Psoas muscle (tissue), 8 donors: ENCODE results near the gene ERVMER34-1. TPM values are rescaled to one million over a fixed set of nuclear protein-coding genes. Genes with fewer than 3 reads are reported as not detected.

Source experiments
- ATAC-seq, 4 donors: fragments of 200-7000 bp; cut with Tn5 transposase; one replicate each; pipeline ENCODE4 v1.9.1; 2020; ENCODE audit warnings: moderate library complexity in 3 of 4, mild to moderate bottlenecking in 2 of 4
- DNase-seq, 2 donors: peaks; one replicate each; pipeline ENCODE4 v3.0.0-alpha.2; 2020
- H3K27ac ChIP-seq: fragments of 200-600 bp; one replicate; pipeline ENCODE4 v1.8.0; 2022
- H3K27me3 ChIP-seq, 3 donors: fragments of 200-600 bp in 1 of 3; one replicate each; pipeline versions ENCODE4 v1.6.1 to v1.8.0; 2013 to 2022; ENCODE audit warnings: low read length in 2 of 3, mild to moderate bottlenecking in 2 of 3, moderate library complexity in 1 of 3; ENCODE audit not compliant: insufficient read depth in 3 of 3
- H3K36me3 ChIP-seq, 2 donors: fragments of 200-600 bp in 1 of 2; one replicate each; pipeline versions ENCODE4 v1.6.1 to v1.8.0; 2013 to 2022; ENCODE audit warnings: low read depth in 1 of 2, mild to moderate bottlenecking in 1 of 2, moderate library complexity in 1 of 2; ENCODE audit not compliant: insufficient read depth in 1 of 2
- H3K4me1 ChIP-seq: fragments of 200-600 bp; one replicate; pipeline ENCODE4 v1.8.0; 2022
- H3K4me3 ChIP-seq: fragments of 200-600 bp; one replicate; pipeline ENCODE4 v1.8.0; 2022; ENCODE audit warnings: mild to moderate bottlenecking
- H3K9me3 ChIP-seq: fragments of 200-600 bp; one replicate; pipeline ENCODE4 v1.8.0; 2022
- CTCF ChIP-seq: fragments of 200-600 bp; IDR thresholded peaks from one replicate; pipeline ENCODE4 v1.8.0; 2022; ENCODE audit warnings: antibody characterized with exemption
- WGBS, 3 donors: extraction: QIAGEN DNeasy Blood & Tissue Kit; methylation state at CpG; one replicate each; pipeline versions ENCODE4 v1.1.6 to v1.1.7; 2013; 5-methylcytosine and 5-hydroxymethylcytosine counted together
- intact Hi-C, 2 donors: fragments of 100-400 bp; cut with DNase I; formaldehyde crosslinking; loops; one replicate each; pipeline versions ENCODE4 v1.11.0 to v1.14.2; 2022
- polyA plus RNA-seq, 3 donors: library from polyadenylated mRNA; stranded (reverse); fragments of 200-250 nt; gene quantifications; one replicate each; pipeline ENCODE4 v1.2.3, GENCODE V29; 2013
- total RNA-seq, 4 donors: library from RNA; stranded (reverse); fragmentation: NEBNext Ultra II Directional in 2 of 4; extraction: Animal tissue kit (Norgen Biotek cat#: 25700) in 2 of 4; gene quantifications; one replicate each; pipeline versions ENCODE4 v1.2.1 to v1.2.4, GENCODE V29; 2021 to 2023
- donor health status: healthy with polysubstance abuse.
- donor health status: DM: no; HTN: no; CAD: no; lungs with moderate emphysema.
- donor health status: Bipolar disorder and iron deficiency.
- donor health status: healthy.
- donor health status: DM: yes; HTN: yes; CAD: no.
- donor health status: DM: no; HTN: no; CAD: no.
- donor health status: DM: no; HTN: no; CAD: no.
- donor health status: DM: yes; HTN: yes; CAD: no.

The ERVMER34-1 gene
- total and polyA plus RNA-seq, 7 donors = 0.03 TPM; not detected in 6

- Histone ChIP-seq H3K36me3 (no peaks in the 10 kb centered on the region), H3K9me3 (no peaks in the 10 kb centered on the region), H3K27ac (no peak overlapping the region), H3K4me3 (peak overlapping the region; percentile 72), H3K4me1 (peaks cover 8% of the 10 kb centered on the region), H3K27me3 (peaks cover 0 to 32% (median 3%) of the 10 kb centered on the region in 3 donors)
- TF ChIP-seq CTCF = no peak
- ATAC-seq (no peak), DNase-seq (no peak)
- WGBS, 3 donors = 97 to 100% (median 97%) methylated on average over 11 of the region's 11 CpGs
- intact Hi-C loops = no loop called here
Observed at GRCh38 chr4:52750213-52750612, 1.0 kb downstream of the ERVMER34-1 start.

GRCh38 chr4:52748432-52748831 is 2.8 kb downstream of the ERVMER34-1 start:
- intact Hi-C loops = no loop called here
- Histone ChIP-seq H3K27ac (no peak overlapping the region), H3K27me3 (peaks cover 0 to 32% (median 3%) of the 10 kb centered on the region in 3 donors), H3K4me3 (no peak overlapping the region), H3K4me1 (peaks cover 8% of the 10 kb centered on the region), H3K9me3 (no peaks in the 10 kb centered on the region), H3K36me3 (no peaks in the 10 kb centered on the region)
- no peak for DNase-seq
- 81 to 90% (median 89%) methylated on average over 6 of the region's 6 CpGs for WGBS, 3 donors
- ATAC-seq = no peak
- no peak for TF ChIP-seq CTCF

- ATAC-seq = no peak
- intact Hi-C loops = no loop called here
- Histone ChIP-seq H3K4me3 (no peak overlapping the region), H3K27ac (no peak overlapping the region), H3K27me3 (peaks cover 0 to 6% (median 0%) of the 10 kb centered on the region in 3 donors), H3K36me3 (no peaks in the 10 kb centered on the region), H3K4me1 (no peaks in the 10 kb centered on the region), H3K9me3 (no peaks in the 10 kb centered on the region)
- no peak for DNase-seq
- TF ChIP-seq CTCF = no peak
- WGBS, 3 donors = 92 to 93% (median 93%) methylated on average over 5 of the region's 5 CpGs
Observed at GRCh38 chr4:52744588-52744987, 6.6 kb downstream of the ERVMER34-1 start.

GRCh38 chr4:52743444-52744019 is 7.7 kb downstream of the ERVMER34-1 start:
- intact Hi-C loops = no loop called here
- Histone ChIP-seq H3K27ac (no peak overlapping the region), H3K9me3 (no peaks in the 10 kb centered on the region), H3K4me3 (no peak overlapping the region), H3K4me1 (no peaks in the 10 kb centered on the region), H3K36me3 (no peaks in the 10 kb centered on the region), H3K27me3 (no peaks in the 10 kb centered on the region)
- DNase-seq (no peak), ATAC-seq (no peak)
- no peak for TF ChIP-seq CTCF
- 77 to 81% (median 79%) methylated on average over 4 of the region's 4 CpGs for WGBS, 3 donors

- no peak for ATAC-seq
- Histone ChIP-seq H3K9me3 (no peaks in the 10 kb centered on the region), H3K4me3 (no peak overlapping the region), H3K4me1 (no peaks in the 10 kb centered on the region), H3K27ac (no peak overlapping the region), H3K36me3 (no peaks in the 10 kb centered on the region), H3K27me3 (no peaks in the 10 kb centered on the region)
- intact Hi-C loops = loop anchor here in 1 of 2 donors (10.0 kb wide), 1 partner anchor 255 kb away; no protein-coding TSS in a partner anchor
- no peak for DNase-seq
- TF ChIP-seq CTCF = no peak
Observed at GRCh38 chr4:52729586-52729985, 21.6 kb downstream of the ERVMER34-1 start.
